K562 (cell line): ENCODE data around the gene KCNK4. TPM values are rescaled to one million over a fixed set of nuclear protein-coding genes. Genes with fewer than 3 reads are reported as not detected.

Experiments
- ETS2 ChIP-seq: IDR thresholded peaks from 2 replicates; pipeline ENCODE4 v1.6.1; 2016; ENCODE audit warnings: borderline replicate concordance, missing genetic modification characterization, mild to moderate bottlenecking, moderate library complexity, missing compliant biosample characterization; ENCODE audit not compliant: poor library complexity, severe bottlenecking
- NCOA4 ChIP-seq: fragments of 450-650 bp; IDR thresholded peaks from 2 replicates; pipeline ENCODE4 v1.6.1; 2018; ENCODE audit warnings: mild to moderate bottlenecking; ENCODE audit not compliant: partially characterized antibody
- PHF20 ChIP-seq: fragments of 450-650 bp; IDR thresholded peaks from 2 replicates; pipeline ENCODE4 v1.6.1; 2018; ENCODE audit not compliant: partially characterized antibody
- POLR2B ChIP-seq: fragments of 450-650 bp; IDR thresholded peaks from 2 replicates; pipeline ENCODE4 v1.6.1; 2018; ENCODE audit warnings: low read depth; ENCODE audit not compliant: partially characterized antibody
- TCFL5 ChIP-seq: fragments of 250-450 bp; sonication (Bioruptor Pico); conservative IDR thresholded peaks from 2 replicates; pipeline ENCODE4 v1.6.1; 2021; ENCODE audit warnings: mild to moderate bottlenecking, moderate library complexity, matching md5 sums
- TRIM24 ChIP-seq, 2 experiments: fragments of 450-650 bp; IDR thresholded peaks; 2 replicates each; pipeline ENCODE4 v1.6.1; 2016
- ZBTB17 ChIP-seq: fragments of 450-650 bp; formaldehyde crosslinking; IDR thresholded peaks from 2 replicates; pipeline ENCODE4 v1.4.0; 2020; ENCODE audit warnings: mild to moderate bottlenecking
- ZNF232 ChIP-seq: sonication (generic); formaldehyde crosslinking; IDR thresholded peaks from 2 replicates; pipeline ENCODE4 v1.8.0; 2022; ENCODE audit warnings: mild to moderate bottlenecking, missing genetic modification reagents
- ZNF408 ChIP-seq: fragments of 250-450 bp; sonication (Bioruptor Pico); IDR thresholded peaks from 2 replicates; pipeline ENCODE4 v1.4.0; 2020; ENCODE audit warnings: low read depth, mild to moderate bottlenecking, moderate library complexity
- polyA plus RNA-seq, 8 experiments: library from polyadenylated mRNA; depleted of rRNA in 4 of 8; stranded (reverse) in 5 of 8; unstranded in 3 of 8; fragments of >200 nt; fragmentation: Nextera tagmentation in 2 of 8; fragmentation: Illumina TruSeq in 1 of 8; extraction: Ambion mirVana in 2 of 8; extraction: Trizol in 1 of 8; gene quantifications; 2 replicates each; pipeline versions ENCODE4 v1.2.1 to v1.2.3, GENCODE V29; 2011 to 2014; ENCODE audit warnings: inconsistent platforms in 1 of 8, missing spikeins in 1 of 8
- total RNA-seq, 7 experiments: library from RNA; depleted of rRNA in 6 of 7; stranded (reverse); fragments of >200 nt in 6 of 7; fragmentation: Illumina TruSeq in 2 of 7; extraction: Trizol in 2 of 7; gene quantifications; 2 replicates each; pipeline versions ENCODE4 v1.2.1 to v1.2.3, GENCODE V29; 2011 to 2021; ENCODE audit warnings: low replicate concordance in 1 of 7
- TF ChIP-seq, protein P1 (sequence below): fragments of 450-650 bp; IDR thresholded peaks from 2 replicates; pipeline ENCODE4 v1.6.1; 2017; ENCODE audit warnings: mild to moderate bottlenecking, moderate library complexity
- TF ChIP-seq, protein P2 (sequence below): sonication (generic); formaldehyde crosslinking; IDR thresholded peaks from 2 replicates; pipeline ENCODE4 v1.8.0; 2022; ENCODE audit warnings: mild to moderate bottlenecking, missing genetic modification reagents
- TF ChIP-seq, protein P3 (sequence below): fragments of 450-650 bp; IDR thresholded peaks from 2 replicates; pipeline ENCODE4 v1.6.1; 2017; ENCODE audit warnings: antibody characterized with exemption, mild to moderate bottlenecking
- TF ChIP-seq, protein P4 (sequence below): fragments of 250-450 bp; sonication (Bioruptor Pico); IDR thresholded peaks from 2 replicates; pipeline ENCODE4 v1.4.0; 2020
- TF ChIP-seq, protein P5 (sequence below): sonication (generic); formaldehyde crosslinking; IDR thresholded peaks from 2 replicates; pipeline ENCODE4 v1.8.0; 2023; ENCODE audit warnings: mild to moderate bottlenecking, missing genetic modification reagents

Gene KCNK4
- total and polyA plus RNA-seq, 9 of the 15 experiments (the other 6 are each of a cell fraction or from before 2014, with no cell fraction given) = not detected

DNA sequence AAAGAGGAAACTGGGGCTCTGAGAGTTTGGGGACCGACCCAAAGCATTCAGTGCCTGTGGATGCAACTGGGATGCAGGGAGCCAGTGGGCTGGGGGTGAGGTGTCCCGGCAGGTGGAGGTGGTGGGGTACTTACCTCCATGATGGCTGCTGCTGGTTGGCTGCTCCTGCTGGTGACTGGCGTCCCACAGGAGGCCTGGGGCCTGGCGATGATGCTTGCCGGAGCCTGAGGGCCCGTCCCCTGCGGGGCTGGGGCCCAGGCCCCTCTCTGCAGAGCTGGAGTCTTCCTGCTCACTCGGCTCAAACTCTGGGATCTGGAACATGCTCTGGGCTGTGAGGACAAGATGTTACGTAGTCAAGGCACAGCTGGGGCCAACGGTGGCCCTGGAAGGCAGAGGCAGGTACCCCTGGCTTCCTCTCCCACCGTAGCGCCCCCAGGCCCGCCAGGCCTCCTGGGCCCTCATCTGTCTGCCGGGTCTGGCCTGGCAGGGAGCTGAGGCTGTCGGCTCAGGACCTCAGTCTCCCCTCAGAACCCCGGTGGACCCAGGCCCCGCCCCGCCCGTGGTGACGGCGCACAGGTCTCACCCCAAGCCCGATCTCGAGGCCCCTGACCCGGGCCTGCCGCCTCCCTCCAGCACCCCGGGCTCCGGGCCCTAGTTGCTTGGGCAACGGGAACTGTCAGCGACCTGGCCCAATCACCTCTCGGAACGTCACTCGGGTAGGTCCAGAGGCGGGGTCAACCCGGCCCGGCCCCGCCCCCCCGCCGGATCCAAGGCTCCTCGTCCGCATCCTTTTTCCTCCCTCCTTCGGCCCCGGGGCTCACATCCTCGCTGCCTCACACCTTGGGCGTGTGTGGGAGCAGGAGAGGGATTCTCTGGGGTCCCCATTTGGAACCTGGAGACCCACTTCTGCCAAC, 6.8 kb upstream of the KCNK4 start, which contains the start of gene BAD (continued):
- TF ChIP-seq NCOA4 (no peak), POLR2B (peak; percentile 57), TCFL5 (CRISPR knock-in tag) (no peak), ETS2 (tag) (no peak), ZNF232 (no peak), ZBTB17 (no peak), ZNF408 (CRISPR knock-in tag) (no peak), PHF20 (no peak), TRIM24 (IDR thresholded peaks at IDR 0.05) (no peak)
- TF ChIP-seq, protein P1, sequence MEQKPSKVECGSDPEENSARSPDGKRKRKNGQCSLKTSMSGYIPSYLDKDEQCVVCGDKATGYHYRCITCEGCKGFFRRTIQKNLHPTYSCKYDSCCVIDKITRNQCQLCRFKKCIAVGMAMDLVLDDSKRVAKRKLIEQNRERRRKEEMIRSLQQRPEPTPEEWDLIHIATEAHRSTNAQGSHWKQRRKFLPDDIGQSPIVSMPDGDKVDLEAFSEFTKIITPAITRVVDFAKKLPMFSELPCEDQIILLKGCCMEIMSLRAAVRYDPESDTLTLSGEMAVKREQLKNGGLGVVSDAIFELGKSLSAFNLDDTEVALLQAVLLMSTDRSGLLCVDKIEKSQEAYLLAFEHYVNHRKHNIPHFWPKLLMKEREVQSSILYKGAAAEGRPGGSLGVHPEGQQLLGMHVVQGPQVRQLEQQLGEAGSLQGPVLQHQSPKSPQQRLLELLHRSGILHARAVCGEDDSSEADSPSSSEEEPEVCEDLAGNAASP = no peak
- TF ChIP-seq, protein P2, sequence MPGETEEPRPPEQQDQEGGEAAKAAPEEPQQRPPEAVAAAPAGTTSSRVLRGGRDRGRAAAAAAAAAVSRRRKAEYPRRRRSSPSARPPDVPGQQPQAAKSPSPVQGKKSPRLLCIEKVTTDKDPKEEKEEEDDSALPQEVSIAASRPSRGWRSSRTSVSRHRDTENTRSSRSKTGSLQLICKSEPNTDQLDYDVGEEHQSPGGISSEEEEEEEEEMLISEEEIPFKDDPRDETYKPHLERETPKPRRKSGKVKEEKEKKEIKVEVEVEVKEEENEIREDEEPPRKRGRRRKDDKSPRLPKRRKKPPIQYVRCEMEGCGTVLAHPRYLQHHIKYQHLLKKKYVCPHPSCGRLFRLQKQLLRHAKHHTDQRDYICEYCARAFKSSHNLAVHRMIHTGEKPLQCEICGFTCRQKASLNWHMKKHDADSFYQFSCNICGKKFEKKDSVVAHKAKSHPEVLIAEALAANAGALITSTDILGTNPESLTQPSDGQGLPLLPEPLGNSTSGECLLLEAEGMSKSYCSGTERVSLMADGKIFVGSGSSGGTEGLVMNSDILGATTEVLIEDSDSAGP (CRISPR knock-in tag) = no peak
- TF ChIP-seq, protein P3, sequence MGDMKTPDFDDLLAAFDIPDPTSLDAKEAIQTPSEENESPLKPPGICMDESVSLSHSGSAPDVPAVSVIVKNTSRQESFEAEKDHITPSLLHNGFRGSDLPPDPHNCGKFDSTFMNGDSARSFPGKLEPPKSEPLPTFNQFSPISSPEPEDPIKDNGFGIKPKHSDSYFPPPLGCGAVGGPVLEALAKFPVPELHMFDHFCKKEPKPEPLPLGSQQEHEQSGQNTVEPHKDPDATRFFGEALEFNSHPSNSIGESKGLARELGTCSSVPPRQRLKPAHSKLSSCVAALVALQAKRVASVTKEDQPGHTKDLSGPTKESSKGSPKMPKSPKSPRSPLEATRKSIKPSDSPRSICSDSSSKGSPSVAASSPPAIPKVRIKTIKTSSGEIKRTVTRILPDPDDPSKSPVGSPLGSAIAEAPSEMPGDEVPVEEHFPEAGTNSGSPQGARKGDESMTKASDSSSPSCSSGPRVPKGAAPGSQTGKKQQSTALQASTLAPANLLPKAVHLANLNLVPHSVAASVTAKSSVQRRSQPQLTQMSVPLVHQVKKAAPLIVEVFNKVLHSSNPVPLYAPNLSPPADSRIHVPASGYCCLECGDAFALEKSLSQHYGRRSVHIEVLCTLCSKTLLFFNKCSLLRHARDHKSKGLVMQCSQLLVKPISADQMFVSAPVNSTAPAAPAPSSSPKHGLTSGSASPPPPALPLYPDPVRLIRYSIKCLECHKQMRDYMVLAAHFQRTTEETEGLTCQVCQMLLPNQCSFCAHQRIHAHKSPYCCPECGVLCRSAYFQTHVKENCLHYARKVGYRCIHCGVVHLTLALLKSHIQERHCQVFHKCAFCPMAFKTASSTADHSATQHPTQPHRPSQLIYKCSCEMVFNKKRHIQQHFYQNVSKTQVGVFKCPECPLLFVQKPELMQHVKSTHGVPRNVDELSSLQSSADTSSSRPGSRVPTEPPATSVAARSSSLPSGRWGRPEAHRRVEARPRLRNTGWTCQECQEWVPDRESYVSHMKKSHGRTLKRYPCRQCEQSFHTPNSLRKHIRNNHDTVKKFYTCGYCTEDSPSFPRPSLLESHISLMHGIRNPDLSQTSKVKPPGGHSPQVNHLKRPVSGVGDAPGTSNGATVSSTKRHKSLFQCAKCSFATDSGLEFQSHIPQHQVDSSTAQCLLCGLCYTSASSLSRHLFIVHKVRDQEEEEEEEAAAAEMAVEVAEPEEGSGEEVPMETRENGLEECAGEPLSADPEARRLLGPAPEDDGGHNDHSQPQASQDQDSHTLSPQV = no peak
- TF ChIP-seq, protein P4, sequence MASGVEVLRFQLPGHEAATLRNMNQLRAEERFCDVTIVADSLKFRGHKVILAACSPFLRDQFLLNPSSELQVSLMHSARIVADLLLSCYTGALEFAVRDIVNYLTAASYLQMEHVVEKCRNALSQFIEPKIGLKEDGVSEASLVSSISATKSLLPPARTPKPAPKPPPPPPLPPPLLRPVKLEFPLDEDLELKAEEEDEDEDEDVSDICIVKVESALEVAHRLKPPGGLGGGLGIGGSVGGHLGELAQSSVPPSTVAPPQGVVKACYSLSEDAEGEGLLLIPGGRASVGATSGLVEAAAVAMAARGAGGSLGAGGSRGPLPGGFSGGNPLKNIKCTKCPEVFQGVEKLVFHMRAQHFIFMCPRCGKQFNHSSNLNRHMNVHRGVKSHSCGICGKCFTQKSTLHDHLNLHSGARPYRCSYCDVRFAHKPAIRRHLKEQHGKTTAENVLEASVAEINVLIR (CRISPR knock-in tag) = peak; percentile 75
- TF ChIP-seq, protein P5, sequence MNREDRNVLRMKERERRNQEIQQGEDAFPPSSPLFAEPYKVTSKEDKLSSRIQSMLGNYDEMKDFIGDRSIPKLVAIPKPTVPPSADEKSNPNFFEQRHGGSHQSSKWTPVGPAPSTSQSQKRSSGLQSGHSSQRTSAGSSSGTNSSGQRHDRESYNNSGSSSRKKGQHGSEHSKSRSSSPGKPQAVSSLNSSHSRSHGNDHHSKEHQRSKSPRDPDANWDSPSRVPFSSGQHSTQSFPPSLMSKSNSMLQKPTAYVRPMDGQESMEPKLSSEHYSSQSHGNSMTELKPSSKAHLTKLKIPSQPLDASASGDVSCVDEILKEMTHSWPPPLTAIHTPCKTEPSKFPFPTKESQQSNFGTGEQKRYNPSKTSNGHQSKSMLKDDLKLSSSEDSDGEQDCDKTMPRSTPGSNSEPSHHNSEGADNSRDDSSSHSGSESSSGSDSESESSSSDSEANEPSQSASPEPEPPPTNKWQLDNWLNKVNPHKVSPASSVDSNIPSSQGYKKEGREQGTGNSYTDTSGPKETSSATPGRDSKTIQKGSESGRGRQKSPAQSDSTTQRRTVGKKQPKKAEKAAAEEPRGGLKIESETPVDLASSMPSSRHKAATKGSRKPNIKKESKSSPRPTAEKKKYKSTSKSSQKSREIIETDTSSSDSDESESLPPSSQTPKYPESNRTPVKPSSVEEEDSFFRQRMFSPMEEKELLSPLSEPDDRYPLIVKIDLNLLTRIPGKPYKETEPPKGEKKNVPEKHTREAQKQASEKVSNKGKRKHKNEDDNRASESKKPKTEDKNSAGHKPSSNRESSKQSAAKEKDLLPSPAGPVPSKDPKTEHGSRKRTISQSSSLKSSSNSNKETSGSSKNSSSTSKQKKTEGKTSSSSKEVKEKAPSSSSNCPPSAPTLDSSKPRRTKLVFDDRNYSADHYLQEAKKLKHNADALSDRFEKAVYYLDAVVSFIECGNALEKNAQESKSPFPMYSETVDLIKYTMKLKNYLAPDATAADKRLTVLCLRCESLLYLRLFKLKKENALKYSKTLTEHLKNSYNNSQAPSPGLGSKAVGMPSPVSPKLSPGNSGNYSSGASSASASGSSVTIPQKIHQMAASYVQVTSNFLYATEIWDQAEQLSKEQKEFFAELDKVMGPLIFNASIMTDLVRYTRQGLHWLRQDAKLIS = 0 out of 2 replicates have a peak, but pooled peaks have one; percentile 42
